CD8-positive, alpha-beta memory T cell (primary cell): ENCODE measurements around the gene UNC13C. TPM values are rescaled to one million over a fixed set of nuclear protein-coding genes. Genes with fewer than 3 reads are reported as not detected.

Experiments
- CTCF ChIA-PET: fragments of 350-600 bp; sonication (Branson Sonifier 250); formaldehyde crosslinking; loops from one replicate; lab custom pipeline; 2021; ENCODE audit warnings: antibody characterized with exemption; lab: Charles Lee
- POLR2A ChIA-PET: fragments of 350-600 bp; sonication (Branson Sonifier 250); formaldehyde crosslinking; loops from one replicate; lab custom pipeline; 2021; ENCODE audit warnings: antibody characterized with exemption; lab: Charles Lee
- DNase-seq, 5 donors: peaks; one replicate each; pipeline versions ENCODE4 v3.0.0 to v3.0.0-alpha.2; 2020 to 2022; ENCODE audit warnings: mixed read lengths in 1 of 5
- H3K27ac ChIP-seq: one replicate; pipeline ENCODE4 v1.7.0; 2013; ENCODE audit warnings: low read depth, mild to moderate bottlenecking, low read length, moderate library complexity
- H3K27me3 ChIP-seq: 2 replicates; pipeline ENCODE4 v1.7.0; 2013; ENCODE audit warnings: low read length, mild to moderate bottlenecking; ENCODE audit not compliant: insufficient read depth, poor library complexity, severe bottlenecking
- H3K36me3 ChIP-seq: 2 replicates; pipeline ENCODE4 v1.7.0; 2013; ENCODE audit warnings: mild to moderate bottlenecking, low read length, moderate library complexity; ENCODE audit not compliant: insufficient read depth
- H3K4me1 ChIP-seq: 2 replicates; pipeline ENCODE4 v1.7.0; 2013; ENCODE audit warnings: mild to moderate bottlenecking, low read length, moderate library complexity; ENCODE audit not compliant: insufficient read depth
- H3K4me3 ChIP-seq: 2 replicates; pipeline ENCODE4 v1.7.0; 2013; ENCODE audit warnings: mild to moderate bottlenecking, low read length
- H3K9me3 ChIP-seq: 2 replicates; pipeline ENCODE4 v1.7.0; 2013; ENCODE audit warnings: mild to moderate bottlenecking, low read length
- H3K27ac Mint-ChIP-seq, 8 donors: one replicate each; pipeline ENCODE4 v1.8.0; 2020 to 2021; ENCODE audit warnings: mixed read lengths in 8 of 8, mild to moderate bottlenecking in 6 of 8, inconsistent platforms in 3 of 8, moderate library complexity in 3 of 8
- H3K27me3 Mint-ChIP-seq, 2 donors: one replicate each; pipeline ENCODE4 v1.8.0; 2020 to 2021; ENCODE audit warnings: mixed read lengths in 2 of 2, mild to moderate bottlenecking in 1 of 2, moderate library complexity in 1 of 2
- H3K36me3 Mint-ChIP-seq, 3 donors: one replicate each; pipeline ENCODE4 v1.8.0; 2020 to 2021; ENCODE audit warnings: mixed read lengths in 3 of 3, inconsistent platforms in 1 of 3, mild to moderate bottlenecking in 1 of 3
- H3K4me1 Mint-ChIP-seq, 3 donors: one replicate each; pipeline ENCODE4 v1.8.0; 2020 to 2021; ENCODE audit warnings: mixed read lengths in 3 of 3, inconsistent platforms in 1 of 3, mild to moderate bottlenecking in 1 of 3
- H3K4me3 Mint-ChIP-seq, 7 donors: one replicate each; pipeline ENCODE4 v1.8.0; 2020 to 2021; ENCODE audit warnings: mixed read lengths in 7 of 7, mild to moderate bottlenecking in 6 of 7, moderate library complexity in 4 of 7, inconsistent platforms in 2 of 7
- H3K9me3 Mint-ChIP-seq, 5 donors: one replicate each; pipeline ENCODE4 v1.8.0; 2020 to 2022; ENCODE audit warnings: mixed read lengths in 5 of 5, mild to moderate bottlenecking in 3 of 5, moderate library complexity in 2 of 5, inconsistent platforms in 1 of 5
- polyA plus RNA-seq: library from polyadenylated mRNA; unstranded; fragments of 300-500 nt; fragmentation: Illumina TruSeq; gene quantifications from one replicate; pipeline ENCODE4 v1.2.3, GENCODE V29; 2021
- total RNA-seq, 2 experiments: library from RNA; stranded (reverse); gene quantifications; one replicate each; pipeline ENCODE4 v1.2.3, GENCODE V29; 2021

The UNC13C gene
- total and polyA plus RNA-seq, 3 experiments from 2014 or later: not detected

GRCh38 chr15:54618120-54618519, 639.9 kb downstream of the UNC13C start:
- POLR2A ChIA-PET: no interaction called here
- H3K27ac ChIP-seq: no peak overlapping the region
- H3K4me3 ChIP-seq: no peak overlapping the region
- no peaks in the 10 kb centered on the region for H3K36me3 ChIP-seq
- H3K4me1 ChIP-seq: no peaks in the 10 kb centered on the region
- no peak overlapping the region for H3K27ac Mint-ChIP-seq
- no peaks in the 10 kb centered on the region for H3K9me3 Mint-ChIP-seq
- H3K4me3 Mint-ChIP-seq: no peak overlapping the region
- no peaks in the 10 kb centered on the region for H3K9me3 ChIP-seq
- H3K36me3 Mint-ChIP-seq: no peaks in the 10 kb centered on the region
- DNase-seq: no peak
- no peaks in the 10 kb centered on the region for H3K4me1 Mint-ChIP-seq
- no peaks in the 10 kb centered on the region for H3K27me3 Mint-ChIP-seq
- no peaks in the 10 kb centered on the region for H3K27me3 ChIP-seq
- CTCF ChIA-PET: no interaction called here

GRCh38 chr15:54619180-54619579, 640.9 kb downstream of the UNC13C start:
- Histone ChIP-seq H3K9me3 (no peaks in the 10 kb centered on the region), H3K27me3 (no peaks in the 10 kb centered on the region), H3K36me3 (no peaks in the 10 kb centered on the region), H3K4me1 (no peaks in the 10 kb centered on the region), H3K4me3 (no peak overlapping the region), H3K27ac (no peak overlapping the region)
- ChIA-PET POLR2A (no interaction called here), CTCF (no interaction called here)
- Mint-ChIP-seq H3K36me3 (no peaks in the 10 kb centered on the region), H3K4me1 (no peaks in the 10 kb centered on the region), H3K27ac (no peak overlapping the region), H3K27me3 (no peaks in the 10 kb centered on the region), H3K9me3 (no peaks in the 10 kb centered on the region), H3K4me3 (no peak overlapping the region)
- DNase-seq: no peak

GRCh38 chr15:54620916-54621315, 642.7 kb downstream of the UNC13C start:
- no peaks in the 10 kb centered on the region for H3K4me1 ChIP-seq
- H3K9me3 ChIP-seq: no peaks in the 10 kb centered on the region
- POLR2A ChIA-PET: no interaction called here
- Mint-ChIP-seq H3K36me3 (no peaks in the 10 kb centered on the region), H3K27me3 (no peaks in the 10 kb centered on the region), H3K9me3 (no peaks in the 10 kb centered on the region), H3K27ac (no peak overlapping the region), H3K4me3 (no peak overlapping the region), H3K4me1 (no peaks in the 10 kb centered on the region)
- no peaks in the 10 kb centered on the region for H3K36me3 ChIP-seq
- CTCF ChIA-PET: no interaction called here
- H3K27me3 ChIP-seq: no peaks in the 10 kb centered on the region
- H3K27ac ChIP-seq: no peak overlapping the region
- no peak overlapping the region for H3K4me3 ChIP-seq
- DNase-seq: no peak

DNA sequence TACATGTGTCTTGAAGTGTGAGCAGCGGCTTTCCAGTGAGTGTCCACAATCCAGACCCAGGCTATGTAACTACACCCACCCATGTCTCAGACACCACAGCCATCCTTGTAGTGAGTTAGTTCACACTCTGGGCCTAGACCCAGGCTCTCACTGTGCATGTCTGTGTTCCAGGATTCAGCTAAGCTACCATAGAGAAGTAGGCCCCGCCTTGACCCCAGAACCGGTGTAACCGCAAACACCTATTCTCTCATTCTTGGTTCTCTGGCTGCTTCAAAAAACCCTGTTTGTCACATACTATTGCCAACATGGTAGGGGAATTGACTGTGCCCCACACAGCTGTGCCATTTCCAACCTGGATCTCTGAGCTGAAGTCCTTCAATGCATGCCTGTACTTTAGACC, 657.9 kb downstream of the UNC13C start:
- Mint-ChIP-seq H3K27me3 (peaks cover 0 to 2% of the 10 kb centered on the region in 2 donors), H3K9me3 (peaks cover 4 to 21% (median 10%) of the 10 kb centered on the region in 5 donors), H3K4me3 (no peak overlapping the region), H3K27ac (no peak overlapping the region), H3K4me1 (no peaks in the 10 kb centered on the region), H3K36me3 (no peaks in the 10 kb centered on the region)
- no peaks in the 10 kb centered on the region for H3K4me1 ChIP-seq
- ChIA-PET CTCF (no interaction called here), POLR2A (no interaction called here)
- no peaks in the 10 kb centered on the region for H3K9me3 ChIP-seq
- no peak overlapping the region for H3K27ac ChIP-seq
- H3K27me3 ChIP-seq: no peaks in the 10 kb centered on the region
- no peak for DNase-seq
- H3K36me3 ChIP-seq: no peaks in the 10 kb centered on the region
- no peak overlapping the region for H3K4me3 ChIP-seq

- no peaks in the 10 kb centered on the region for H3K4me1 Mint-ChIP-seq
Measured at GRCh38 chr15:54638666-54639065, 660.4 kb downstream of the UNC13C start.

DNA sequence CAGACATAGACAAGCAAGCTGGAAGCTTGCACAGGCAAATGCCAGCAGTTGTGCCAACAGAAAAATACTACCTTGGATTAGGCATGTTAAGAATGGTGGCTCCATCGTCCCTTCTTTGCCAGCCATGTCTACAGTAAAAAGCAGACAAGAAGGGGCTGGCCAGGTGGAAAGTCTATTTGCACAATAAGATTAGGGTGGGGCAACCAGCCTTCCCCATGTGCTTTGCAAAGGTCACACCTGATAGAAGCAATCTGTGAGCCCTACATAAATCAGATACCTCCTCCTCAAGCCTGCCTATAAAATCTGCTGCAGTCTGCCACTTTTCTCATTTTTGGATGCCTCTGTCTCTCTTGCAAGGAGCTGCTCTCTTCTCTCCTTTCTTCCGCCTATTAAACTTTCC, 662.6 kb downstream of the UNC13C start:
- Mint-ChIP-seq H3K27me3 (no peaks in the 10 kb centered on the region), H3K9me3 (peaks cover 4 to 28% (median 7%) of the 10 kb centered on the region in 5 donors), H3K27ac (no peak overlapping the region), H3K36me3 (no peaks in the 10 kb centered on the region), H3K4me3 (no peak overlapping the region), H3K4me1 (no peaks in the 10 kb centered on the region)
- Histone ChIP-seq H3K27ac (no peak overlapping the region), H3K27me3 (no peaks in the 10 kb centered on the region), H3K36me3 (no peaks in the 10 kb centered on the region), H3K4me3 (no peak overlapping the region), H3K9me3 (no peaks in the 10 kb centered on the region), H3K4me1 (no peaks in the 10 kb centered on the region)
- DNase-seq: no peak
- ChIA-PET POLR2A (no interaction called here), CTCF (no interaction called here)

More at GRCh38 chr15:54638666-54639065, 660.4 kb downstream of the UNC13C start:
- peaks cover 4 to 25% (median 10%) of the 10 kb centered on the region in 5 donors for H3K9me3 Mint-ChIP-seq
- H3K27me3 ChIP-seq: no peaks in the 10 kb centered on the region
- H3K4me1 ChIP-seq: no peaks in the 10 kb centered on the region
- no peak overlapping the region for H3K4me3 Mint-ChIP-seq
- no peaks in the 10 kb centered on the region for H3K9me3 ChIP-seq
- no peak overlapping the region for H3K27ac Mint-ChIP-seq
- H3K4me3 ChIP-seq: no peak overlapping the region
- ChIA-PET CTCF (no interaction called here), POLR2A (no interaction called here)
- H3K36me3 ChIP-seq: no peaks in the 10 kb centered on the region
- H3K27me3 Mint-ChIP-seq: no peaks in the 10 kb centered on the region
- no peak for DNase-seq
- H3K27ac ChIP-seq: no peak overlapping the region
- H3K36me3 Mint-ChIP-seq: no peaks in the 10 kb centered on the region

GRCh38 chr15:54644796-54645195, 666.6 kb downstream of the UNC13C start:
- Mint-ChIP-seq H3K27me3 (no peaks in the 10 kb centered on the region), H3K27ac (no peak overlapping the region), H3K4me1 (no peaks in the 10 kb centered on the region), H3K4me3 (no peak overlapping the region), H3K36me3 (peaks cover 0 to 2% (median 0%) of the 10 kb centered on the region in 3 donors), H3K9me3 (peaks cover 6 to 26% (median 15%) of the 10 kb centered on the region in 5 donors)
- ChIA-PET POLR2A (no interaction called here), CTCF (no interaction called here)
- Histone ChIP-seq H3K27ac (no peak overlapping the region), H3K36me3 (no peaks in the 10 kb centered on the region), H3K27me3 (no peaks in the 10 kb centered on the region), H3K4me3 (no peak overlapping the region), H3K4me1 (no peaks in the 10 kb centered on the region), H3K9me3 (no peaks in the 10 kb centered on the region)
- no peak for DNase-seq

- Mint-ChIP-seq H3K27me3 (peaks cover 0 to 3% of the 10 kb centered on the region in 2 donors), H3K27ac (no peak overlapping the region), H3K4me3 (no peak overlapping the region), H3K36me3 (no peaks in the 10 kb centered on the region), H3K9me3 (peaks cover 0 to 2% (median 0%) of the 10 kb centered on the region in 5 donors), H3K4me1 (no peaks in the 10 kb centered on the region)
- POLR2A ChIA-PET: no interaction called here
- CTCF ChIA-PET: no interaction called here
- no peak for DNase-seq
- H3K4me3 ChIP-seq: no peak overlapping the region
- H3K4me1 ChIP-seq: no peaks in the 10 kb centered on the region
- no peak overlapping the region for H3K27ac ChIP-seq
- no peaks in the 10 kb centered on the region for H3K9me3 ChIP-seq
- no peaks in the 10 kb centered on the region for H3K36me3 ChIP-seq
- H3K27me3 ChIP-seq: no peaks in the 10 kb centered on the region
Measured at GRCh38 chr15:54659646-54660045, 681.4 kb downstream of the UNC13C start.

DNA sequence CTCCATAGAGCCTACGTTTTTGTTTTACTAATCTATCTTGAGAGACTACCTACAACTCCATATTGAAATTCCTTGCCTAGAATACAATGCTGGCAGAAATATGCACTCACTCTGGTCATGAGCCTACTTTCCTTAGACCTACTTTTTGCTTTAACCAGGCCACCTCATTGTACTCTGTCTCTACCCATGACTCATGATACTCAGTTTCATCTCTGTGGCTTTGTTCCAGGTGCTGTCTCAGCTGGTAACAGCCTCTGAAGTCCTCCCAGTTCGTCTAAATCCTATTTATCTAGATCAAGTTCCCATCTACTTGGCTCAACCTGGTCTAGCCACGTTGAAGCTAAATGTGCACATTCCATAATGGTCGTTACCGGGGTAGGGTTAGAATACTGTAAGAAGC, 682.1 kb downstream of the UNC13C start:
- H3K9me3 ChIP-seq: no peaks in the 10 kb centered on the region
- no peaks in the 10 kb centered on the region for H3K27me3 ChIP-seq
- Mint-ChIP-seq H3K9me3 (peaks cover 0 to 2% (median 0%) of the 10 kb centered on the region in 5 donors), H3K27ac (no peak overlapping the region), H3K27me3 (peaks cover 0 to 1% of the 10 kb centered on the region in 2 donors), H3K4me3 (no peak overlapping the region), H3K36me3 (no peaks in the 10 kb centered on the region), H3K4me1 (no peaks in the 10 kb centered on the region)
- no peak for DNase-seq
- no peak overlapping the region for H3K4me3 ChIP-seq
- no peaks in the 10 kb centered on the region for H3K36me3 ChIP-seq
- ChIA-PET CTCF (no interaction called here), POLR2A (no interaction called here)
- no peak overlapping the region for H3K27ac ChIP-seq
- H3K4me1 ChIP-seq: no peaks in the 10 kb centered on the region
